HG03439 (cell line): ENCODE results near the gene ADK.

ENCODE experiments used
- ATAC-seq: cut with Tn5 transposase; IDR thresholded peaks from one replicate; pipeline ENCODE4 v1.9.1; 2021; ENCODE audit warnings: mild to moderate bottlenecking, moderate library complexity; ENCODE audit not compliant: unreplicated experiment

ADK gene

GRCh38 chr10:74704629-74705357, 553.8 kb downstream of the ADK start:
- ATAC-seq: no peak

- ATAC-seq: no peak
Measured at GRCh38 chr10:74705358-74705980, 554.4 kb downstream of the ADK start.

- no peak for ATAC-seq
Measured at GRCh38 chr10:74706966-74707365, 555.9 kb downstream of the ADK start.

- ATAC-seq: no peak
Measured at GRCh38 chr10:74708246-74708645, 557.2 kb downstream of the ADK start.

- no peak for ATAC-seq
Measured at GRCh38 chr10:74718208-74718607, 567.2 kb downstream of the ADK start.

- ATAC-seq: no peak
Measured at GRCh38 chr10:74728225-74728624, 577.2 kb downstream of the ADK start.

GRCh38 chr10:74730246-74730645, 579.2 kb downstream of the ADK start:
- no peak for ATAC-seq

- no peak for ATAC-seq
Measured at GRCh38 chr10:74733612-74734011, 582.6 kb downstream of the ADK start.

GRCh38 chr10:74736029-74736428, 585.0 kb downstream of the ADK start:
- no peak for ATAC-seq

GRCh38 chr10:74738052-74738451, 587.0 kb downstream of the ADK start:
- ATAC-seq: no peak

- no peak for ATAC-seq
Measured at GRCh38 chr10:74738542-74738941, 587.5 kb downstream of the ADK start.

- peak; percentile 80 for ATAC-seq
Measured at GRCh38 chr10:74738985-74739567, 588.1 kb downstream of the ADK start.

GRCh38 chr10:74743401-74743800, 592.4 kb downstream of the ADK start:
- ATAC-seq: no peak

GRCh38 chr10:74745449-74745848, 594.4 kb downstream of the ADK start:
- ATAC-seq: no peak

GRCh38 chr10:74746813-74747212, 595.8 kb downstream of the ADK start:
- no peak for ATAC-seq

GRCh38 chr10:74748468-74749031, 597.5 kb downstream of the ADK start:
- no peak for ATAC-seq

GRCh38 chr10:74750848-74751274, 599.8 kb downstream of the ADK start:
- ATAC-seq: no peak

GRCh38 chr10:74752371-74753040, 601.5 kb downstream of the ADK start:
- no peak for ATAC-seq

GRCh38 chr10:74753442-74754211, 602.6 kb downstream of the ADK start:
- ATAC-seq: no peak

GRCh38 chr10:74754381-74754821, 603.4 kb downstream of the ADK start:
- ATAC-seq: no peak

GRCh38 chr10:74755273-74755672, 604.3 kb downstream of the ADK start:
- ATAC-seq: no peak
